Mammary epithelial cell (primary cell): ENCODE results near the gene AMOT.

Experiments
- EZH2 ChIP-seq: IDR thresholded peaks from 2 replicates; pipeline ENCODE4 v1.6.1; 2012; ENCODE audit warnings: low read length, inconsistent platforms, borderline replicate concordance
- TF ChIP-seq, protein P1 (sequence below), 2 donors: IDR thresholded peaks in 1 of 2; conservative IDR thresholded peaks in 1 of 2; 2 replicates each; pipeline ENCODE4 v1.5.1; 2011 to 2012; ENCODE audit warnings: inconsistent platforms in 2 of 2, low read length in 2 of 2, mild to moderate bottlenecking in 2 of 2, control low read depth in 1 of 2, low read depth in 1 of 2; ENCODE audit not compliant: insufficient read depth in 1 of 2; ENCODE audit errors: extremely low read depth in 1 of 2

DNA sequence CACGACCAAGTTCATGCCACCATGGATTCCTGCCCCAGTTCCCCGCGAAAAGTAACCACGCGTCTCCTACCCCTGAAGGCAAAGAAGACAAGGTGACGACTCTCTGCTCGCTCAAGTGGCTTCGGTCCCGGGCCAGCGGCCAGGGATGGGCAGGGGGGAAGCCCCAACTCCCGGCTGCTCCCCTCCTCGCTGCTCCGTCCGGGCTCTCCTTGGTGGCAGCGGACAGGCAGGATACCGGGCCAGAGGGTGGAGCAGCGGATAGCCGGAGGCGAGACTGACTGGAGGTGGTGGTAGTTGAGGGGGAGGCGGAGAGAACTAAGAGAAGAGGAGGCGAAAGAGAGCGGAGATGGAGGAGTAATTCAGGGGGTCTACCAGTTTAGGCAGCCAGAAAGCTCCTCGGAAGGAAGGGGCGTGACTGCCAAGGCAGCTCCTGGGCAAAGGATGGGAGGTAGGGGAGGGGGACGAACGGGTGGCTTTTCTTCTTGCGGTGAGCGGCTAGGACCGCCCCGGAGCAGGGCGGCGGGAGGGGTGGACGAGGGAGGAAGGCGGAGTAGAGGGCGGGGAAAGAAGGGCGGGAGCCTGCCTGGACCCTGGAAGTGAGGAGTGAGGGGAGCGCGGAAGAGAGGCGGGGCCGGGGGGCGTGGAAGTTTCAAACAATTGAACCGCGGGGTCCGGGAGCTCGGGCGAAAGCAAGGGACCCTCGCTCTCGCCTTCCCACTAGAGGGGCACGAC, at the start of gene AMOT:
- TF ChIP-seq, protein P1, sequence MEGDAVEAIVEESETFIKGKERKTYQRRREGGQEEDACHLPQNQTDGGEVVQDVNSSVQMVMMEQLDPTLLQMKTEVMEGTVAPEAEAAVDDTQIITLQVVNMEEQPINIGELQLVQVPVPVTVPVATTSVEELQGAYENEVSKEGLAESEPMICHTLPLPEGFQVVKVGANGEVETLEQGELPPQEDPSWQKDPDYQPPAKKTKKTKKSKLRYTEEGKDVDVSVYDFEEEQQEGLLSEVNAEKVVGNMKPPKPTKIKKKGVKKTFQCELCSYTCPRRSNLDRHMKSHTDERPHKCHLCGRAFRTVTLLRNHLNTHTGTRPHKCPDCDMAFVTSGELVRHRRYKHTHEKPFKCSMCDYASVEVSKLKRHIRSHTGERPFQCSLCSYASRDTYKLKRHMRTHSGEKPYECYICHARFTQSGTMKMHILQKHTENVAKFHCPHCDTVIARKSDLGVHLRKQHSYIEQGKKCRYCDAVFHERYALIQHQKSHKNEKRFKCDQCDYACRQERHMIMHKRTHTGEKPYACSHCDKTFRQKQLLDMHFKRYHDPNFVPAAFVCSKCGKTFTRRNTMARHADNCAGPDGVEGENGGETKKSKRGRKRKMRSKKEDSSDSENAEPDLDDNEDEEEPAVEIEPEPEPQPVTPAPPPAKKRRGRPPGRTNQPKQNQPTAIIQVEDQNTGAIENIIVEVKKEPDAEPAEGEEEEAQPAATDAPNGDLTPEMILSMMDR (conservative IDR thresholded peaks at IDR 0.05 in 1 of 2, IDR thresholded peaks at IDR 0.05 in 1 of 2; ENCODE audit: extremely low read depth in 1 of 2, insufficient read depth in 1 of 2, low read depth in 1 of 2, low read length in 2 of 2), result no peak
- TF ChIP-seq EZH2, result no peak
